Heart right ventricle (tissue), 16 donors: ENCODE measurements around the gene KCNMB3. TPM values are rescaled to one million over a fixed set of nuclear protein-coding genes. Genes with fewer than 3 reads are reported as not detected.

Experiments
- ATAC-seq, 8 donors: fragments of 200-7000 bp; cut with Tn5 transposase; one replicate each; pipeline ENCODE4 v1.9.1; 2020; ENCODE audit warnings: mild to moderate bottlenecking in 8 of 8, moderate library complexity in 8 of 8, moderate number of reproducible peaks in 1 of 8
- DNase-seq, 2 donors: peaks; one replicate each; pipeline ENCODE4 v3.0.0-alpha.2; 2020
- H3K27ac ChIP-seq, 10 donors: fragments of 200-600 bp; sonication (generic) in 2 of 10; one replicate each; pipeline versions ENCODE4 v1.5.0 to v1.8.0; 2020 to 2022; ENCODE audit warnings: mild to moderate bottlenecking in 3 of 10
- H3K27me3 ChIP-seq, 7 donors: fragments of 200-600 bp; one replicate each; pipeline ENCODE4 v1.8.0; 2021 to 2022; ENCODE audit warnings: mild to moderate bottlenecking in 2 of 7
- H3K36me3 ChIP-seq, 9 donors: fragments of 200-600 bp; sonication (generic) in 1 of 9; one replicate each; pipeline versions ENCODE4 v1.5.0 to v1.8.0; 2020 to 2022; ENCODE audit warnings: mild to moderate bottlenecking in 2 of 9
- H3K4me1 ChIP-seq, 9 donors: fragments of 200-600 bp; sonication (generic) in 1 of 9; one replicate each; pipeline versions ENCODE4 v1.5.0 to v1.8.0; 2020 to 2022; ENCODE audit warnings: mild to moderate bottlenecking in 4 of 9
- H3K4me3 ChIP-seq, 10 donors: fragments of 200-600 bp; sonication (generic) in 2 of 10; one replicate each; pipeline versions ENCODE4 v1.5.0 to v1.8.0; 2020 to 2022; ENCODE audit warnings: mild to moderate bottlenecking in 7 of 10, moderate library complexity in 2 of 10
- H3K9me3 ChIP-seq, 11 donors: fragments of 200-600 bp in 10 of 11; sonication (generic) in 2 of 11; one replicate each; pipeline versions ENCODE4 v1.5.0 to v1.8.0; 2013 to 2022; ENCODE audit warnings: mild to moderate bottlenecking in 2 of 11, control low read depth in 1 of 11, moderate library complexity in 1 of 11
- CTCF ChIP-seq, 9 donors: fragments of 200-600 bp; sonication (generic) in 2 of 9; IDR thresholded peaks; one replicate each; pipeline versions ENCODE4 v1.5.0 to v1.8.0; 2021 to 2022; ENCODE audit warnings: antibody characterized with exemption in 9 of 9, mild to moderate bottlenecking in 5 of 9, moderate library complexity in 1 of 9
- WGBS, 2 donors: extraction: QIAGEN DNeasy Blood & Tissue Kit; methylation state at CpG; one replicate each; pipeline ENCODE4 v1.1.7; 2013; ENCODE audit warnings: inconsistent platforms in 1 of 2; 5-methylcytosine and 5-hydroxymethylcytosine counted together
- intact Hi-C, 10 donors: fragments of 100-400 bp; cut with DNase I; formaldehyde crosslinking; loops; one replicate each; pipeline versions ENCODE4 v1.11.1 to v1.14.2; 2022
- polyA plus RNA-seq, 2 donors: library from polyadenylated mRNA; stranded (reverse); fragments of 200-250 nt; gene quantifications; one replicate each; pipeline ENCODE4 v1.2.3, GENCODE V29; 2013
- total RNA-seq, 10 donors: library from RNA; stranded (reverse); fragmentation: NEBNext Ultra II Directional in 3 of 10; extraction: Animal tissue kit (Norgen Biotek cat#: 25700) in 3 of 10; gene quantifications; one replicate each; pipeline versions ENCODE4 v1.2.1 to v1.2.4, GENCODE V29; 2021 to 2023
- donor health status: Arrhythmogenic right ventricular cardiomyopathy.
- donor health status: ischemic (EF 13 %, LVEDD 7.1; RV severe dilation, severe dysfunction).
- donor health status: healthy with polysubstance abuse.
- donor health status: DM: no; HTN: yes; CAD: no.
- donor health status: DM: no; HTN: no; CAD: no.
- donor health status: ischemic (EF 25% LVEDD 6.9; RV normal size, moderate dysfunction).
- donor health status: ischemic (EF 25% LVEDD 5.7; RV mildly dilated, moderate dysfunction).
- donor health status: healthy.
- donor health status: DM: yes; HTN: yes; CAD: no.
- donor health status: Ischemic cardiomyopathy.
- donor health status: ischemic (EF 35%, LVEDD 5.7; RV mildly dilated, moderate dysfunction).
- donor health status: nonischemic (EF 11% LVEDD 7.7; RV severe dilation, severe dysfunction).
- donor health status: DM: yes; HTN: yes; CAD: no.
- donor health status: PGD.
- donor health status: ischemic (EF 29% LVEDD 5.4; RV normal size, mild dysfunction).
- donor health status: nonischemic (EF 23%, LVEDD 6.1; RV moderate dilation, normal function).

Gene KCNMB3
- total and polyA plus RNA-seq, 12 donors: 0.49 to 4.0 (median 0.95) TPM

- ATAC-seq (no peak), DNase-seq (no peak)
- intact Hi-C loops: no loop called here
- TF ChIP-seq CTCF (IDR thresholded peaks at IDR 0.05): no peak
- no peak overlapping the region for H3K27ac ChIP-seq
- H3K36me3 ChIP-seq: peaks cover 0 to 69% (median 7%) of the 10 kb centered on the region in 9 donors
- no peaks in the 10 kb centered on the region for H3K9me3 ChIP-seq
- 88 to 91% methylated on average over 2 of the region's 2 CpGs for WGBS, 2 donors
- H3K27me3 ChIP-seq: no peaks in the 10 kb centered on the region
- no peak overlapping the region for H3K4me3 ChIP-seq
- peaks cover 0 to 17% (median 10%) of the 10 kb centered on the region in 9 donors for H3K4me1 ChIP-seq
These were observed 50.1 kb downstream of the KCNMB3 start for GRCh38 chr3:179200790-179201189.

GRCh38 chr3:179196700-179197099 lies 54.2 kb downstream of the KCNMB3 start:
- no peak for TF ChIP-seq CTCF (IDR thresholded peaks at IDR 0.05)
- ATAC-seq: peak in 1 of 8 donors; percentile 22
- peak overlapping the region in 2 of 10 donors; percentile 23 to 41 for H3K27ac ChIP-seq
- DNase-seq: no peak
- H3K4me3 ChIP-seq: no peak overlapping the region
- WGBS, 2 donors: 83 to 92% methylated on average over 4 of the region's 4 CpGs
- H3K9me3 ChIP-seq: no peaks in the 10 kb centered on the region
- H3K36me3 ChIP-seq: peaks cover 0 to 31% (median 4%) of the 10 kb centered on the region in 9 donors
- no peaks in the 10 kb centered on the region for H3K27me3 ChIP-seq
- intact Hi-C loops: loop anchor here in 3 of 10 donors (2.0 to 5.0 kb wide), 3 partner anchors 48 to 1104 kb away; partner anchors contain the start of gene PIK3CA (in 2 of the 3)
- H3K4me1 ChIP-seq: peaks cover 0 to 52% (median 40%) of the 10 kb centered on the region in 9 donors

- Histone ChIP-seq H3K4me1 (peaks cover 0 to 58% (median 42%) of the 10 kb centered on the region in 9 donors), H3K36me3 (peaks cover 0 to 25% (median 0%) of the 10 kb centered on the region in 9 donors), H3K9me3 (no peaks in the 10 kb centered on the region), H3K27ac (peak overlapping the region in 2 of 10 donors; percentile 23 to 41), H3K27me3 (no peaks in the 10 kb centered on the region), H3K4me3 (no peak overlapping the region)
- intact Hi-C loops: loop anchor here in 3 of 10 donors (2.0 to 5.0 kb wide), 3 partner anchors 47 to 1104 kb away; partner anchors contain the start of gene PIK3CA (in 2 of the 3)
- TF ChIP-seq CTCF (IDR thresholded peaks at IDR 0.05): no peak
- ATAC-seq (peak in 2 of 8 donors; percentile 31 to 35), DNase-seq (no peak)
- WGBS, 2 donors: 31 to 53% methylated on average over 1 of the region's 1 CpG
These were observed 54.8 kb downstream of the KCNMB3 start for GRCh38 chr3:179196098-179196497.

DNA sequence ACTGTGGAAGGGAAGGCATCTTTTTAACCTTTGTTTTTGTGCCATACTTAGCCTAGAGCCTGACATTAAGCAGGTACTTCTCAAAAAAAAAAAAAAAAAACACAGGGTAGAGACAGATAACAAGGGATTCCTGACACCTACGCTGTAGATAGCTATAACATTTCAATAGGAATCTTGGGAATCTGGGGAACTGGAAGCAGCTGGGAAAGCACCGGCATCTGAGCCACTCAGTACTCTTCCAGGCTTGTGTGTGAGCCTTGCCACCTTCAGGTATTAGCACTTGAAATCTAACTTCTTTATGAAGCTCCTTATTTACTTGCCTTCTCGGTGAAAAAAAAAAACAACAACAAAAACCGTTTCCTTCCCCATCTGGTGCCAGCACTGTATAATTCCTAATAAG lies 56.0 kb downstream of the KCNMB3 start:
- ATAC-seq: peak in 3 of 8 donors; percentile 38 to 64 (median 50)
- Histone ChIP-seq H3K4me3 (no peak overlapping the region), H3K27ac (peak overlapping the region in 1 of 10 donors; percentile 41), H3K9me3 (no peaks in the 10 kb centered on the region), H3K36me3 (peaks cover 0 to 13% (median 0%) of the 10 kb centered on the region in 9 donors), H3K4me1 (peaks cover 1 to 67% (median 53%) of the 10 kb centered on the region in 9 donors), H3K27me3 (no peaks in the 10 kb centered on the region)
- TF ChIP-seq CTCF (IDR thresholded peaks at IDR 0.05): no peak
- DNase-seq: no peak
- intact Hi-C loops: loop anchor here in 4 of 10 donors (5.0 kb wide), 3 partner anchors 43 to 1103 kb away; partner anchors contain the start of gene PIK3CA (in 2 of the 4)
- WGBS, 2 donors: 23 to 42% methylated on average over 4 of the region's 4 CpGs

Other genes with a start within 250 kb of the KCNMB3 start
- gene ZMAT3, start 179.3 kb downstream of the KCNMB3 start, total RNA-seq: 10 to 100 TPM; 10.1 to 18.2 (median 13.1) TPM
- 1 to 10 TPM; 1.8 to 2.1 TPM for gene ZMAT3, start 179.3 kb downstream of the KCNMB3 start, polyA plus RNA-seq
- gene PIK3CA, start 102.8 kb downstream of the KCNMB3 start, total RNA-seq: 10 to 100 TPM; 17.5 to 35.3 (median 24.4) TPM
- 1 to 10 TPM; 4.0 to 4.1 TPM for gene PIK3CA, start 102.8 kb downstream of the KCNMB3 start, polyA plus RNA-seq
- 10 to 100 TPM; 25.8 to 41.0 (median 30.6) TPM for gene ZNF639, start 71.9 kb upstream of the KCNMB3 start, total RNA-seq
- gene ZNF639, start 71.9 kb upstream of the KCNMB3 start, polyA plus RNA-seq: 10 to 100 TPM; 14.1 to 18.5 TPM
- 10 to 100 TPM; 52.0 to 82.1 (median 67.9) TPM for gene MFN1, start 96.6 kb upstream of the KCNMB3 start, total RNA-seq
- gene MFN1, start 96.6 kb upstream of the KCNMB3 start, polyA plus RNA-seq: 10 to 100 TPM; 15.0 to 22.6 TPM
- gene GNB4, start 200.4 kb upstream of the KCNMB3 start, total RNA-seq: 10 to 100 TPM; 12.4 to 48.2 (median 13.4) TPM
- gene GNB4, start 200.4 kb upstream of the KCNMB3 start, polyA plus RNA-seq: 1 to 10 TPM; 6.6 to 8.3 TPM